Measurements from ENCODE around the gene MTOR. TPM values are rescaled to one million over a fixed set of nuclear protein-coding genes. Genes with fewer than 3 reads are reported as not detected.

Gene MTOR
- total and polyA plus RNA-seq, 2 experiments from 2014 or later: 10.6 to 30.7 TPM

- 90 to 92% methylated on average over 4 of the region's 4 CpGs for WGBS, 2 experiments (ENCODE audit: low coverage in 1 of 2, low lambda C conversion rate in 2 of 2, missing lambda C conversion rate in 2 of 2)
- H3K27ac ChIP-seq: no peak overlapping the region
- peaks cover 56% of the 10 kb centered on the region for H3K36me3 ChIP-seq (ENCODE audit: low read depth)
- no peak overlapping the region for H3K4me2 ChIP-seq (ENCODE audit: unreplicated experiment)
- H3K9me3 ChIP-seq (ENCODE audit: low read depth): no peaks in the 10 kb centered on the region
- H3F3A ChIP-seq (ENCODE audit: insufficient read depth): no peaks in the 10 kb centered on the region
- H3K27me3 ChIP-seq (replicated peaks; ENCODE audit: insufficient read depth): no peaks in the 10 kb centered on the region
- no peak overlapping the region for H3K4me3 ChIP-seq
- H4K20me1 ChIP-seq (ENCODE audit: insufficient read depth): no peaks in the 10 kb centered on the region
- TF ChIP-seq EZH2 (IDR thresholded peaks at IDR 0.05; ENCODE audit: insufficient read depth, poor library complexity, severe bottlenecking): no peak
- TF ChIP-seq EZH2phosphoT487 (IDR thresholded peaks at IDR 0.05; ENCODE audit: insufficient read depth, low read depth): no peak
- no peaks in the 10 kb centered on the region for H3K79me2 ChIP-seq (ENCODE audit: insufficient read depth)
- H3K9me2 ChIP-seq (ENCODE audit: insufficient read depth): no peaks in the 10 kb centered on the region
- in situ Hi-C loops (cut with MboI): no loop called here
- no peak overlapping the region for H2AFZ ChIP-seq
- H3K4me1 ChIP-seq (ENCODE audit: insufficient read depth): peaks cover 4% of the 10 kb centered on the region; the same call in 1 of the 2 replicates
- DNase-seq: no peak
- H3K9ac ChIP-seq: no peak overlapping the region
Measured at GRCh38 chr1:11198257-11198656, 64.1 kb downstream of the MTOR start.

- H2AFZ ChIP-seq: no peak overlapping the region
- WGBS, 2 experiments (ENCODE audit: low coverage in 1 of 2, low lambda C conversion rate in 2 of 2, missing lambda C conversion rate in 2 of 2): 98 to 100% methylated on average over 4 of the region's 4 CpGs
- no peaks in the 10 kb centered on the region for H3F3A ChIP-seq (ENCODE audit: insufficient read depth)
- no peaks in the 10 kb centered on the region for H4K20me1 ChIP-seq (ENCODE audit: insufficient read depth)
- H3K27me3 ChIP-seq (replicated peaks; ENCODE audit: insufficient read depth): no peaks in the 10 kb centered on the region
- in situ Hi-C loops (cut with MboI): no loop called here
- no peak overlapping the region for H3K4me2 ChIP-seq (ENCODE audit: unreplicated experiment)
- DNase-seq: no peak
- peaks cover 50% of the 10 kb centered on the region for H3K36me3 ChIP-seq (ENCODE audit: low read depth)
- peaks cover 4% of the 10 kb centered on the region; the same call in 1 of the 2 replicates for H3K4me1 ChIP-seq (ENCODE audit: insufficient read depth)
- no peaks in the 10 kb centered on the region for H3K9me3 ChIP-seq (ENCODE audit: low read depth)
- no peaks in the 10 kb centered on the region for H3K79me2 ChIP-seq (ENCODE audit: insufficient read depth)
- TF ChIP-seq EZH2phosphoT487 (IDR thresholded peaks at IDR 0.05; ENCODE audit: insufficient read depth, low read depth): no peak
- TF ChIP-seq EZH2 (IDR thresholded peaks at IDR 0.05; ENCODE audit: insufficient read depth, poor library complexity, severe bottlenecking): no peak
- H3K9me2 ChIP-seq (ENCODE audit: insufficient read depth): no peaks in the 10 kb centered on the region
- no peak overlapping the region for H3K9ac ChIP-seq
- no peak overlapping the region for H3K4me3 ChIP-seq
- H3K27ac ChIP-seq: no peak overlapping the region
Measured at GRCh38 chr1:11197359-11197758, 65.0 kb downstream of the MTOR start.

GRCh38 chr1:11196945-11197344 lies 65.4 kb downstream of the MTOR start:
- in situ Hi-C loops (cut with MboI): no loop called here
- H3K27me3 ChIP-seq (replicated peaks; ENCODE audit: insufficient read depth): no peaks in the 10 kb centered on the region
- 98% methylated on average over 2 of the region's 2 CpGs for WGBS, 2 experiments (ENCODE audit: low coverage in 1 of 2, low lambda C conversion rate in 2 of 2, missing lambda C conversion rate in 2 of 2)
- no peaks in the 10 kb centered on the region for H3K9me2 ChIP-seq (ENCODE audit: insufficient read depth)
- H3F3A ChIP-seq (ENCODE audit: insufficient read depth): no peaks in the 10 kb centered on the region
- no peak overlapping the region for H3K9ac ChIP-seq
- DNase-seq: no peak
- H3K27ac ChIP-seq: no peak overlapping the region
- no peaks in the 10 kb centered on the region for H4K20me1 ChIP-seq (ENCODE audit: insufficient read depth)
- H3K9me3 ChIP-seq (ENCODE audit: low read depth): no peaks in the 10 kb centered on the region
- no peak overlapping the region for H2AFZ ChIP-seq
- peaks cover 4% of the 10 kb centered on the region; the same call in 1 of the 2 replicates for H3K4me1 ChIP-seq (ENCODE audit: insufficient read depth)
- TF ChIP-seq EZH2 (IDR thresholded peaks at IDR 0.05; ENCODE audit: insufficient read depth, poor library complexity, severe bottlenecking) (no peak), EZH2phosphoT487 (IDR thresholded peaks at IDR 0.05; ENCODE audit: insufficient read depth, low read depth) (no peak)
- peaks cover 50% of the 10 kb centered on the region for H3K36me3 ChIP-seq (ENCODE audit: low read depth)
- H3K4me3 ChIP-seq: no peak overlapping the region
- H3K79me2 ChIP-seq (ENCODE audit: insufficient read depth): no peaks in the 10 kb centered on the region
- H3K4me2 ChIP-seq (ENCODE audit: unreplicated experiment): no peak overlapping the region

- in situ Hi-C loops (cut with MboI): no loop called here
- Histone ChIP-seq H2AFZ (no peak overlapping the region), H3K9ac (no peak overlapping the region), H3K27me3 (replicated peaks; ENCODE audit: insufficient read depth) (no peaks in the 10 kb centered on the region), H3K4me1 (ENCODE audit: insufficient read depth) (peaks cover 4% of the 10 kb centered on the region; the same call in 1 of the 2 replicates), H3K9me3 (ENCODE audit: low read depth) (no peaks in the 10 kb centered on the region), H3K4me2 (ENCODE audit: unreplicated experiment) (no peak overlapping the region), H3K36me3 (ENCODE audit: low read depth) (peaks cover 48% of the 10 kb centered on the region), H4K20me1 (ENCODE audit: insufficient read depth) (no peaks in the 10 kb centered on the region), H3F3A (ENCODE audit: insufficient read depth) (no peaks in the 10 kb centered on the region), H3K9me2 (ENCODE audit: insufficient read depth) (no peaks in the 10 kb centered on the region), H3K79me2 (ENCODE audit: insufficient read depth) (no peaks in the 10 kb centered on the region), H3K27ac (no peak overlapping the region), H3K4me3 (no peak overlapping the region)
- DNase-seq: no peak
- WGBS, 2 experiments (ENCODE audit: low coverage in 1 of 2, low lambda C conversion rate in 2 of 2, missing lambda C conversion rate in 2 of 2): 84% methylated on average over 14 of the region's 14 CpGs
- TF ChIP-seq EZH2phosphoT487 (IDR thresholded peaks at IDR 0.05; ENCODE audit: insufficient read depth, low read depth) (no peak), EZH2 (IDR thresholded peaks at IDR 0.05; ENCODE audit: insufficient read depth, poor library complexity, severe bottlenecking) (no peak)
Measured at GRCh38 chr1:11194407-11195176, 67.8 kb downstream of the MTOR start.
